ENCODE measurements around the gene PRR36.

- TF ChIP-seq, protein P1, sequence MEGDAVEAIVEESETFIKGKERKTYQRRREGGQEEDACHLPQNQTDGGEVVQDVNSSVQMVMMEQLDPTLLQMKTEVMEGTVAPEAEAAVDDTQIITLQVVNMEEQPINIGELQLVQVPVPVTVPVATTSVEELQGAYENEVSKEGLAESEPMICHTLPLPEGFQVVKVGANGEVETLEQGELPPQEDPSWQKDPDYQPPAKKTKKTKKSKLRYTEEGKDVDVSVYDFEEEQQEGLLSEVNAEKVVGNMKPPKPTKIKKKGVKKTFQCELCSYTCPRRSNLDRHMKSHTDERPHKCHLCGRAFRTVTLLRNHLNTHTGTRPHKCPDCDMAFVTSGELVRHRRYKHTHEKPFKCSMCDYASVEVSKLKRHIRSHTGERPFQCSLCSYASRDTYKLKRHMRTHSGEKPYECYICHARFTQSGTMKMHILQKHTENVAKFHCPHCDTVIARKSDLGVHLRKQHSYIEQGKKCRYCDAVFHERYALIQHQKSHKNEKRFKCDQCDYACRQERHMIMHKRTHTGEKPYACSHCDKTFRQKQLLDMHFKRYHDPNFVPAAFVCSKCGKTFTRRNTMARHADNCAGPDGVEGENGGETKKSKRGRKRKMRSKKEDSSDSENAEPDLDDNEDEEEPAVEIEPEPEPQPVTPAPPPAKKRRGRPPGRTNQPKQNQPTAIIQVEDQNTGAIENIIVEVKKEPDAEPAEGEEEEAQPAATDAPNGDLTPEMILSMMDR (IDR thresholded peaks at IDR 0.05 in 8 of 11, conservative IDR thresholded peaks at IDR 0.05 in 3 of 11) = no peak
- TF ChIP-seq POLR2A (IDR thresholded peaks at IDR 0.05) (no peak), POLR2AphosphoS5 (IDR thresholded peaks at IDR 0.05) (no peak)
These were observed 18.0 kb downstream of the PRR36 start for GRCh38 chr19:7856109-7856591.
